ENCODE results near the gene CSRNP3.

The CSRNP3 gene

GRCh38 chr2:165494573-165494972 lies 25.1 kb downstream of the CSRNP3 start:
- FAIRE-seq (no peak), DNase-seq (ENCODE audit: insufficient read length, low spot score) (no peak)
- TF ChIP-seq TAF1 (IDR thresholded peaks at IDR 0.05; ENCODE audit: low read depth, low read length) = no peak
- TF ChIP-seq POLR2AphosphoS5 (IDR thresholded peaks at IDR 0.05; ENCODE audit: low read depth, low read length) = no peak
- TF ChIP-seq PAX5 (IDR thresholded peaks at IDR 0.05; ENCODE audit: insufficient read depth, low read length, severe bottlenecking) = no peak
- no peak for TF ChIP-seq SPI1 (IDR thresholded peaks at IDR 0.05; ENCODE audit: low read depth, low read length)
- no peak for TF ChIP-seq POLR2A (IDR thresholded peaks at IDR 0.05; ENCODE audit: low read depth, low read length)
- TF ChIP-seq POU2F2 (IDR thresholded peaks at IDR 0.05; ENCODE audit: low read depth, low read length) = no peak

GRCh38 chr2:165497659-165498317 lies 28.3 kb downstream of the CSRNP3 start:
- FAIRE-seq = no peak
- no peak for DNase-seq (ENCODE audit: insufficient read length, low spot score)

GRCh38 chr2:165499131-165499530 lies 29.6 kb downstream of the CSRNP3 start:
- no peak for TF ChIP-seq POLR2AphosphoS5 (IDR thresholded peaks at IDR 0.05; ENCODE audit: low read depth, low read length)
- TF ChIP-seq POLR2A (IDR thresholded peaks at IDR 0.05; ENCODE audit: low read depth, low read length) = no peak
- no peak for TF ChIP-seq PAX5 (IDR thresholded peaks at IDR 0.05; ENCODE audit: insufficient read depth, low read length, severe bottlenecking)
- TF ChIP-seq SPI1 (IDR thresholded peaks at IDR 0.05; ENCODE audit: low read depth, low read length) = no peak
- no peak for TF ChIP-seq POU2F2 (IDR thresholded peaks at IDR 0.05; ENCODE audit: low read depth, low read length)
- TF ChIP-seq TAF1 (IDR thresholded peaks at IDR 0.05; ENCODE audit: low read depth, low read length) = no peak
- FAIRE-seq = no peak

More at GRCh38 chr2:165497659-165498317, 28.3 kb downstream of the CSRNP3 start:
- TF ChIP-seq POU2F2 (IDR thresholded peaks at IDR 0.05; ENCODE audit: low read depth, low read length) (no peak), SPI1 (IDR thresholded peaks at IDR 0.05; ENCODE audit: low read depth, low read length) (no peak), TAF1 (IDR thresholded peaks at IDR 0.05; ENCODE audit: low read depth, low read length) (no peak), POLR2A (IDR thresholded peaks at IDR 0.05; ENCODE audit: low read depth, low read length) (no peak), POLR2AphosphoS5 (IDR thresholded peaks at IDR 0.05; ENCODE audit: low read depth, low read length) (no peak), PAX5 (IDR thresholded peaks at IDR 0.05; ENCODE audit: insufficient read depth, low read length, severe bottlenecking) (no peak)

GRCh38 chr2:165500001-165500400 lies 30.5 kb downstream of the CSRNP3 start:
- FAIRE-seq (no peak), DNase-seq (ENCODE audit: insufficient read length, low spot score) (no peak)

More at GRCh38 chr2:165499131-165499530, 29.6 kb downstream of the CSRNP3 start:
- DNase-seq (ENCODE audit: insufficient read length, low spot score) = no peak

GRCh38 chr2:165500816-165501215 lies 31.3 kb downstream of the CSRNP3 start:
- no peak for DNase-seq (ENCODE audit: insufficient read length, low spot score)
- TF ChIP-seq POLR2A (IDR thresholded peaks at IDR 0.05; ENCODE audit: low read depth, low read length) (no peak), PAX5 (IDR thresholded peaks at IDR 0.05; ENCODE audit: insufficient read depth, low read length, severe bottlenecking) (no peak)
- FAIRE-seq = no peak

More at GRCh38 chr2:165500001-165500400, 30.5 kb downstream of the CSRNP3 start:
- TF ChIP-seq TAF1 (IDR thresholded peaks at IDR 0.05; ENCODE audit: low read depth, low read length) (no peak), POLR2A (IDR thresholded peaks at IDR 0.05; ENCODE audit: low read depth, low read length) (no peak), POLR2AphosphoS5 (IDR thresholded peaks at IDR 0.05; ENCODE audit: low read depth, low read length) (no peak), PAX5 (IDR thresholded peaks at IDR 0.05; ENCODE audit: insufficient read depth, low read length, severe bottlenecking) (no peak), POU2F2 (IDR thresholded peaks at IDR 0.05; ENCODE audit: low read depth, low read length) (no peak), SPI1 (IDR thresholded peaks at IDR 0.05; ENCODE audit: low read depth, low read length) (no peak)

GRCh38 chr2:165505514-165505913 lies 36.0 kb downstream of the CSRNP3 start:
- FAIRE-seq = no peak
- TF ChIP-seq POLR2A (IDR thresholded peaks at IDR 0.05; ENCODE audit: low read depth, low read length) (no peak), SPI1 (IDR thresholded peaks at IDR 0.05; ENCODE audit: low read depth, low read length) (no peak), PAX5 (IDR thresholded peaks at IDR 0.05; ENCODE audit: insufficient read depth, low read length, severe bottlenecking) (no peak), POLR2AphosphoS5 (IDR thresholded peaks at IDR 0.05; ENCODE audit: low read depth, low read length) (no peak), TAF1 (IDR thresholded peaks at IDR 0.05; ENCODE audit: low read depth, low read length) (no peak), POU2F2 (IDR thresholded peaks at IDR 0.05; ENCODE audit: low read depth, low read length) (no peak)
- DNase-seq (ENCODE audit: insufficient read length, low spot score) = no peak

GRCh38 chr2:165508927-165509326 lies 39.4 kb downstream of the CSRNP3 start:
- TF ChIP-seq TAF1 (IDR thresholded peaks at IDR 0.05; ENCODE audit: low read depth, low read length) (no peak), POLR2AphosphoS5 (IDR thresholded peaks at IDR 0.05; ENCODE audit: low read depth, low read length) (no peak), POLR2A (IDR thresholded peaks at IDR 0.05; ENCODE audit: low read depth, low read length) (no peak), PAX5 (IDR thresholded peaks at IDR 0.05; ENCODE audit: insufficient read depth, low read length, severe bottlenecking) (no peak), POU2F2 (IDR thresholded peaks at IDR 0.05; ENCODE audit: low read depth, low read length) (no peak), SPI1 (IDR thresholded peaks at IDR 0.05; ENCODE audit: low read depth, low read length) (no peak)
- no peak for FAIRE-seq
- DNase-seq (ENCODE audit: insufficient read length, low spot score) = no peak

GRCh38 chr2:165513479-165513878 lies 44.0 kb downstream of the CSRNP3 start:
- no peak for DNase-seq (ENCODE audit: insufficient read length, low spot score)
- FAIRE-seq = no peak
- TF ChIP-seq POLR2A (IDR thresholded peaks at IDR 0.05; ENCODE audit: low read depth, low read length) (no peak), SPI1 (IDR thresholded peaks at IDR 0.05; ENCODE audit: low read depth, low read length) (no peak), POLR2AphosphoS5 (IDR thresholded peaks at IDR 0.05; ENCODE audit: low read depth, low read length) (no peak), PAX5 (IDR thresholded peaks at IDR 0.05; ENCODE audit: insufficient read depth, low read length, severe bottlenecking) (no peak), POU2F2 (IDR thresholded peaks at IDR 0.05; ENCODE audit: low read depth, low read length) (no peak), TAF1 (IDR thresholded peaks at IDR 0.05; ENCODE audit: low read depth, low read length) (no peak)

- FAIRE-seq (no peak), DNase-seq (ENCODE audit: insufficient read length, low spot score) (no peak)
- TF ChIP-seq POLR2AphosphoS5 (IDR thresholded peaks at IDR 0.05; ENCODE audit: low read depth, low read length) (no peak), POU2F2 (IDR thresholded peaks at IDR 0.05; ENCODE audit: low read depth, low read length) (no peak), PAX5 (IDR thresholded peaks at IDR 0.05; ENCODE audit: insufficient read depth, low read length, severe bottlenecking) (no peak), POLR2A (IDR thresholded peaks at IDR 0.05; ENCODE audit: low read depth, low read length) (no peak), SPI1 (IDR thresholded peaks at IDR 0.05; ENCODE audit: low read depth, low read length) (no peak), TAF1 (IDR thresholded peaks at IDR 0.05; ENCODE audit: low read depth, low read length) (no peak)
These were observed 49.1 kb downstream of the CSRNP3 start for GRCh38 chr2:165518611-165519010.

Data from GM12891 (cell line).